Measurements from ENCODE around the gene JPH4. TPM values are rescaled to one million over a fixed set of nuclear protein-coding genes. Genes with fewer than 3 reads are reported as not detected.
A peak's percentile ranks its signal among the peaks of the same experiment; 100 is the strongest.

JPH4 gene
- total RNA-seq, 4 donors from 2014 or later = 0.09 TPM; not detected in 3

DNA sequence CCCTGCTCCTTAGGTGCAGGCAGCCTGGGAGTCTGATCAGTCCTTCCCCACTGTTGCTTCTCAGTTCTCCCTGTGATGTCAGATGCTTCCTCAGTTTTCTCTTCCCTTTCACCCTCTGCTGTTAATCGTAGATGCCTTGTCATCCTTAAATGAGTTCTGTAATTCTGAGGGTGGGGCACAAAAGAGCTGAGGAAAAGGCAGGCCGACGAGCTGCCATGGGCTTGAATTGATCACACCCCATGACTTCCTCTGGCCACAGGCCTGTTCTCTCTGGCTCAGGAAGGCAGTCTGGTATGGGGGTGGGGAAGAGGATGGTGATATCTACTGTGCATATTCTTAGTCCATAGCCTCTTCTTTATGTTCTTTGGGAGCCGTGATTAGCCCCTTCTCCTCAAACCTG, 5.8 kb downstream of the JPH4 start:
- Histone ChIP-seq H3K4me1 (no peaks in the 10 kb centered on the region), H3K27ac (no peak overlapping the region), H3K27me3 (peaks cover 28 to 41% (median 28%) of the 10 kb centered on the region in 3 donors), H3K36me3 (no peaks in the 10 kb centered on the region), H3K4me3 (no peak overlapping the region), H3K9me3 (no peaks in the 10 kb centered on the region)
- TF ChIP-seq, protein P1, sequence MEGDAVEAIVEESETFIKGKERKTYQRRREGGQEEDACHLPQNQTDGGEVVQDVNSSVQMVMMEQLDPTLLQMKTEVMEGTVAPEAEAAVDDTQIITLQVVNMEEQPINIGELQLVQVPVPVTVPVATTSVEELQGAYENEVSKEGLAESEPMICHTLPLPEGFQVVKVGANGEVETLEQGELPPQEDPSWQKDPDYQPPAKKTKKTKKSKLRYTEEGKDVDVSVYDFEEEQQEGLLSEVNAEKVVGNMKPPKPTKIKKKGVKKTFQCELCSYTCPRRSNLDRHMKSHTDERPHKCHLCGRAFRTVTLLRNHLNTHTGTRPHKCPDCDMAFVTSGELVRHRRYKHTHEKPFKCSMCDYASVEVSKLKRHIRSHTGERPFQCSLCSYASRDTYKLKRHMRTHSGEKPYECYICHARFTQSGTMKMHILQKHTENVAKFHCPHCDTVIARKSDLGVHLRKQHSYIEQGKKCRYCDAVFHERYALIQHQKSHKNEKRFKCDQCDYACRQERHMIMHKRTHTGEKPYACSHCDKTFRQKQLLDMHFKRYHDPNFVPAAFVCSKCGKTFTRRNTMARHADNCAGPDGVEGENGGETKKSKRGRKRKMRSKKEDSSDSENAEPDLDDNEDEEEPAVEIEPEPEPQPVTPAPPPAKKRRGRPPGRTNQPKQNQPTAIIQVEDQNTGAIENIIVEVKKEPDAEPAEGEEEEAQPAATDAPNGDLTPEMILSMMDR (IDR thresholded peaks at IDR 0.05 in 4 of 5, conservative IDR thresholded peaks at IDR 0.05 in 1 of 5) = no peak
- TF ChIP-seq POLR2A (IDR thresholded peaks at IDR 0.05) = no peak
- peak in 1 of 2 donors; percentile 41 for ATAC-seq
- intact Hi-C loops (cut with DNase I; ENCODE audit: low total_unique reads) = no loop called here
- peak in 1 of 2 donors; percentile 26 for DNase-seq
- in situ Hi-C loops (cut with MboI; ENCODE audit: low sequenced_read_pairs in 4 of 4) = loop anchor here in 2 of 4 donors (25.0 kb wide), 2 partner anchors 236 to 986 kb away; partner anchors contain the start of genes ABHD4 (in 1 of the 2) and DAD1 (in 1 of the 2)

DNA sequence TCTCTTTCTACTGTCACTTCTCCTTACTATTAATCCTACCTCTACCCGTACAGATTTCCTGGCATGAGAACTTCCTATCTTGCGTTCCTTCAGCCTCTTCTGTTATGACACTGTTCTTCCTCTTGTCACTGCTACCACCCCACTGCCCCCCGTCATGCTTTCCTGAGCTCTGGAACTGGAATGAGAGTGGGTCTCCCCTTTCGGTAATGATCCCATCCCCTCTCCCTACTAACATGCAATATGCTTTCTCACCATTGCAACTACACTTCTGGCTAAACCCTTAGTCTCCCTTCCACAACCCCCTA, 6.1 kb downstream of the JPH4 start:
- H3K4me1 ChIP-seq = no peaks in the 10 kb centered on the region
- H3K27ac ChIP-seq = no peak overlapping the region
- ATAC-seq (no peak), DNase-seq (no peak)
- H3K4me3 ChIP-seq = no peak overlapping the region
- in situ Hi-C loops (cut with MboI; ENCODE audit: low sequenced_read_pairs in 4 of 4) = loop anchor here in 2 of 4 donors (25.0 kb wide), 2 partner anchors 235 to 985 kb away; partner anchors contain the start of genes ABHD4 (in 1 of the 2) and DAD1 (in 1 of the 2)
- intact Hi-C loops (cut with DNase I; ENCODE audit: low total_unique reads) = no loop called here
- H3K9me3 ChIP-seq = no peaks in the 10 kb centered on the region
- TF ChIP-seq, protein P1 (IDR thresholded peaks at IDR 0.05 in 4 of 5, conservative IDR thresholded peaks at IDR 0.05 in 1 of 5) = no peak
- no peak for TF ChIP-seq POLR2A (IDR thresholded peaks at IDR 0.05)
- H3K27me3 ChIP-seq = peaks cover 24 to 38% (median 25%) of the 10 kb centered on the region in 3 donors
- no peaks in the 10 kb centered on the region for H3K36me3 ChIP-seq

DNA sequence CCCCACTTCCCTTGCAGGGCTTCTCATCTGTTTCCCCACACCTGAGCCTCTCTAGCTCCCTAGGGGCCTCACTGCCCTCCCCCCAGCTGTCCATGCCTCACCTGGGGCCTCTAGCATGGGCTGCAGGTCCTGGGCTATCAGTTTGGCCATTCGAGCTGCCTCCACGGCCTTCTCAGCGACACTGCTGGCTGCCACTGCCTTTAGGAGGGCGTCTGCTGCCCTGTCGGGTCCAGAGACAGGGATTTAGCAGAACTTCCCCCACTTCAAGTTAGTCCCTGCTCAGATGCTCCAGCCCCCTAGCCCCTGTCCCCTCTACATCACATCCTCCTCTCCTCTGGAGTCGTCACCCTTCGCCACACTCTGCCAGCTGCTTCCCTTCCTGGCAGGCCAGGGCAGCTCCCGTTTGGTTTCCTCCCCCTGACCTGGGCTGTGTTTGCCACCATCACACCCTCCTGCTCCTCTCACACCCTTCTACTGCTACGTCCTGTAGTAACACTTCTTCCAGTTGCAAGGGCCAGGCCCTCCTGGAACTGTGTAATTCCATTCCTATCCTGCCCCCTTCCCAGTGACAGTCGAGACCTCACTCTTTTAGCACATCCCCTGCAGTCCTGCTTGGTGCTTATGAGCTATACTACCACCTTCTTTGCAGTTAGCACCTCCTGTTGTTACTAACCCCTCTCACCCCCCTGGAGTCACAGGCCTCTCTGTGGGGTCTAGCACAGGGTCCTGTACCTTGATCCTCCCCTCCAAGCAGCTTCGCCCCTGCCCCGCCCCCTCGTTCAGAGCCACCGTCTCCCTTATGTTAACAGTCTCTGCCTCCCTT, 6.7 kb downstream of the JPH4 start:
- in situ Hi-C loops (cut with MboI; ENCODE audit: low sequenced_read_pairs in 4 of 4) (loop anchor here in 2 of 4 donors (25.0 kb wide), 2 partner anchors 235 to 985 kb away; partner anchors contain the start of genes ABHD4 (in 1 of the 2) and DAD1 (in 1 of the 2)), intact Hi-C loops (cut with DNase I; ENCODE audit: low total_unique reads) (no loop called here)
- TF ChIP-seq POLR2A (IDR thresholded peaks at IDR 0.05) = no peak
- TF ChIP-seq, protein P1 (IDR thresholded peaks at IDR 0.05 in 4 of 5, conservative IDR thresholded peaks at IDR 0.05 in 1 of 5) = no peak
- Histone ChIP-seq H3K4me1 (no peaks in the 10 kb centered on the region), H3K36me3 (no peaks in the 10 kb centered on the region), H3K27ac (no peak overlapping the region), H3K27me3 (peaks cover 18 to 33% (median 19%) of the 10 kb centered on the region in 3 donors), H3K9me3 (no peaks in the 10 kb centered on the region), H3K4me3 (no peak overlapping the region)
- DNase-seq (peak in 1 of 2 donors; percentile 5), ATAC-seq (no peak)

DNA sequence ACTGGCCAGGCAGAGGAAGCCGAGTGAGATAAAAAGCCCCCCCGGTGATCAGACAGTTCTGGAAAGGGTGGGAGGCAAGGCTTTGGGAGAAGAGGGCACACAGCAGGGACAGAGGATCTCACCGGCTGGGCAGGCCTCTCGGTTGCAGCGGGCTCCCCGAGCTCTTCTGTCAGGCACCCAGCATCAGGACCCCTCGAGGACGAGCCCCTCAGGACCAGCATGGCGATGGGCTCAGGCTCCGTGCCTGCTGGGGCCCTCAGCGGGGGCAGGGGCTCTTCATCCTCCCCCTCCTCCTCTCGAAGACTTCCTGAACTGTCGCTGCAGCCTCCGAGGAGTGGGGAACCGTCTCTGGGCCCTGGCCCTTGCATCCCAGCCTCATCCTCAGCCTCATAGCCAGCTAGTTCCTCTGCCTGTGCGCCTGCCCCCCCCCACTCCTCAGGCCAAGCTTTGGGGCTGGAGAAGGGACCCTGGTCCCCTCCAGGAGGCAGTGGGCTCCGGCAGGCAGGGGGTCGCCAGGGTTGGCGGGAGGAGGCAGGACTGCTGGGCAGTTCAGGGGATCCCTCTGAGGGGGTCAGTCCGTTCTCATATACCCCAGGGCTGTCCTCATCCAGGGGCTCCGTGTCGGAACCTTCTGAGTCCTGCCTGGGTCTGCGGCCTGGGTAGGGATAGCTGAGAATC, 7.6 kb downstream of the JPH4 start:
- DNase-seq (peak in 1 of 2 donors; percentile 5), ATAC-seq (no peak)
- TF ChIP-seq, protein P1 (IDR thresholded peaks at IDR 0.05 in 4 of 5, conservative IDR thresholded peaks at IDR 0.05 in 1 of 5) = no peak
- no peak for TF ChIP-seq POLR2A (IDR thresholded peaks at IDR 0.05)
- H3K9me3 ChIP-seq = no peaks in the 10 kb centered on the region
- no peaks in the 10 kb centered on the region for H3K4me1 ChIP-seq
- H3K4me3 ChIP-seq = no peak overlapping the region
- peaks cover 9 to 24% (median 9%) of the 10 kb centered on the region in 3 donors for H3K27me3 ChIP-seq
- H3K27ac ChIP-seq = no peak overlapping the region
- in situ Hi-C loops (cut with MboI; ENCODE audit: low sequenced_read_pairs in 4 of 4) = loop anchor here in 2 of 4 donors (25.0 kb wide), 2 partner anchors 234 to 984 kb away; partner anchors contain the start of genes ABHD4 (in 1 of the 2) and DAD1 (in 1 of the 2)
- intact Hi-C loops (cut with DNase I; ENCODE audit: low total_unique reads) = no loop called here
- H3K36me3 ChIP-seq = no peaks in the 10 kb centered on the region

All from gastrocnemius medialis (tissue), 4 donors.